HepG2 (cell line): Measurements from ENCODE around the gene CA12. TPM values are rescaled to one million over a fixed set of nuclear protein-coding genes. Genes with fewer than 3 reads are reported as not detected.

Experiments used
- ATAC-seq: fragments of 200-7000 bp; cut with Tn5 transposase; 3 replicates; pipeline ENCODE4 v1.9.1; 2020; ENCODE audit warnings: mild to moderate bottlenecking, moderate library complexity
- BruUV-seq: library from RNA; stranded (reverse); fragments of 400-500 nt; replicated peaks from 2 replicates; lab custom pipeline; 2021; lab: Mats Ljungman, UMichigan
- CTCF ChIA-PET: fragments of 300-600 bp; formaldehyde crosslinking; extraction: SDS; loops from one replicate; lab custom pipeline; 2021; ENCODE audit warnings: low total read pairs, inconsistent platforms, low intra/inter-chr PET ratio; lab: Yijun Ruan, JAX
- POLR2A ChIA-PET: fragments of 350-600 bp; sonication (Branson Sonifier 250); formaldehyde crosslinking; loops from one replicate; lab custom pipeline; 2020; ENCODE audit warnings: antibody characterized with exemption, inconsistent platforms; lab: Yijun Ruan, JAX
- DNase-seq: peaks from one replicate; pipeline ENCODE4 v3.0.0-alpha.2; 2015; ENCODE audit warnings: low spot score
- FAIRE-seq: peaks from 3 replicates; lab custom pipeline; 2011; peaks lifted over from hg19 to GRCh38; lab: Jason Lieb, UNC
- H2AFZ ChIP-seq: one replicate; pipeline ENCODE4 v1.6.1; 2011; ENCODE audit warnings: low read length, inconsistent platforms
- H3K27ac ChIP-seq: fragments of 300-600 bp; 3 replicates; pipeline ENCODE4 v1.8.0; 2011; ENCODE audit warnings: mixed run types, mild to moderate bottlenecking, mixed read lengths, low read length, inconsistent platforms; ENCODE audit not compliant: insufficient read depth; ENCODE audit errors: extremely low read length
- H3K27me3 ChIP-seq, 2 experiments: fragments of 200-600 bp in 1 of 2; 2 replicates in 1 of 2; 3 replicates in 1 of 2; pipeline versions ENCODE4 v1.6.0 to v1.8.0; 2011; ENCODE audit warnings: low read length in 2 of 2, mild to moderate bottlenecking in 2 of 2, moderate library complexity in 2 of 2, inconsistent platforms in 1 of 2; ENCODE audit not compliant: insufficient read depth in 2 of 2, control insufficient read depth in 1 of 2
- H3K36me3 ChIP-seq, 2 experiments: fragments of 200-600 bp in 1 of 2; replicated peaks in 1 of 2; 2 replicates in 1 of 2; 3 replicates in 1 of 2; pipeline versions ENCODE4 v1.5.1 to v1.8.0; 2011; ENCODE audit warnings: low read length in 2 of 2, inconsistent platforms in 1 of 2; ENCODE audit not compliant: insufficient read depth in 2 of 2, control insufficient read depth in 1 of 2
- H3K4me1 ChIP-seq: 2 replicates; pipeline ENCODE4 v1.5.1; 2012; ENCODE audit warnings: low read length, inconsistent platforms; ENCODE audit not compliant: insufficient read depth
- H3K4me2 ChIP-seq: 2 replicates; pipeline ENCODE4 v1.6.0; 2011; ENCODE audit warnings: low read depth, low read length, inconsistent platforms
- H3K4me3 ChIP-seq, 3 experiments: fragments of 200-600 bp in 1 of 3; sonication (generic), shearing (Covaris generic) in 1 of 3; replicated peaks in 1 of 3; 2 replicates each; pipeline ENCODE4 v1.5.1; 2011 to 2016; ENCODE audit warnings: low read length in 3 of 3, inconsistent platforms in 2 of 3, low read depth in 2 of 3, mild to moderate bottlenecking in 2 of 3, control low read depth in 1 of 3, mixed read lengths in 1 of 3; ENCODE audit not compliant: insufficient read depth in 1 of 3
- H3K79me2 ChIP-seq: one replicate; pipeline ENCODE4 v1.6.1; 2011; ENCODE audit warnings: low read length, inconsistent platforms; ENCODE audit not compliant: insufficient read depth
- H3K9ac ChIP-seq: 2 replicates; pipeline ENCODE4 v1.6.0; 2011; ENCODE audit warnings: mild to moderate bottlenecking, low read depth, low read length, inconsistent platforms; ENCODE audit not compliant: insufficient read depth
- H3K9me3 ChIP-seq: 2 replicates; pipeline ENCODE4 v1.5.1; 2012; ENCODE audit warnings: mild to moderate bottlenecking, low read length
- H4K20me1 ChIP-seq: 2 replicates; pipeline ENCODE4 v1.6.0; 2011; ENCODE audit warnings: inconsistent platforms, mild to moderate bottlenecking, low read length, moderate library complexity; ENCODE audit not compliant: insufficient read depth
- CHCHD3 ChIP-seq: sonication (generic); formaldehyde crosslinking; IDR thresholded peaks from 2 replicates; pipeline ENCODE4 v1.8.0; 2022; ENCODE audit warnings: mild to moderate bottlenecking, missing genetic modification reagents, moderate library complexity
- CSRNP1 ChIP-seq: sonication (generic); formaldehyde crosslinking; IDR thresholded peaks from 2 replicates; pipeline ENCODE4 v1.8.1; 2023; ENCODE audit warnings: mild to moderate bottlenecking, missing genetic modification reagents
- ZBTB2 ChIP-seq: sonication (generic); formaldehyde crosslinking; IDR thresholded peaks from 2 replicates; pipeline ENCODE4 v1.8.0; 2022; ENCODE audit warnings: low read depth, missing genetic modification reagents
- ZBTB34 ChIP-seq: sonication (generic); formaldehyde crosslinking; IDR thresholded peaks from 2 replicates; pipeline ENCODE4 v1.8.0; 2022; ENCODE audit warnings: mild to moderate bottlenecking, missing genetic modification reagents
- ZNF558 ChIP-seq: sonication (generic); formaldehyde crosslinking; IDR thresholded peaks from 2 replicates; pipeline ENCODE4 v1.9.0; 2022; ENCODE audit warnings: mild to moderate bottlenecking, missing genetic modification reagents, borderline replicate concordance
- ZNF775 ChIP-seq: sonication (generic); formaldehyde crosslinking; IDR thresholded peaks from 2 replicates; pipeline ENCODE4 v1.4.0; 2020; ENCODE audit warnings: missing genetic modification reagents, mild to moderate bottlenecking, moderate library complexity, borderline replicate concordance
- WGBS: methylation state at CpG from one replicate; pipeline ENCODE4 v1.1.6; 2017; ENCODE audit warnings: low lambda C conversion rate; 5-methylcytosine and 5-hydroxymethylcytosine counted together
- in situ Hi-C: cut with HindIII; loops from 2 replicates; pipeline ENCODE4 v1.10.0; 2017; ENCODE audit warnings: low pct_unique_long_range_greater_than_20kb; ENCODE audit not compliant: extremely low pct_ligation_motif_present
- intact Hi-C: fragments of 100-400 bp; cut with micrococcal nuclease; formaldehyde crosslinking; loops from one replicate; pipeline ENCODE4 v1.10.0; 2022; ENCODE audit not compliant: unreplicated experiment
- polyA plus RNA-seq, 8 experiments: library from polyadenylated mRNA; depleted of rRNA in 3 of 8; stranded (reverse) in 7 of 8; unstranded in 1 of 8; fragments of >200 nt; fragmentation: Illumina TruSeq in 4 of 8; extraction: Trizol in 4 of 8; gene quantifications; 2 replicates each; pipeline versions ENCODE4 v1.2.1 to v1.2.3, GENCODE V29; 2011 to 2016; ENCODE audit warnings: low read depth in 4 of 8, missing spikeins in 1 of 8, mixed read lengths in 1 of 8; ENCODE audit not compliant: insufficient read depth in 1 of 8
- total RNA-seq, 5 experiments: library from RNA; depleted of rRNA; stranded (reverse); fragments of >200 nt; fragmentation: Illumina TruSeq; extraction: Trizol; gene quantifications; 2 replicates each; pipeline ENCODE4 v1.2.3, GENCODE V29; 2016; ENCODE audit warnings: low read depth in 1 of 5

CA12 gene
- total and polyA plus RNA-seq, 2 of the 13 experiments (the other 11 are each of a cell fraction or from before 2014, with no cell fraction given): 0.07 to 0.20 TPM

- no peak for DNase-seq
- 38% methylated on average over 6 of the region's 6 CpGs for WGBS
- Histone ChIP-seq H3K4me3 (no peak overlapping the region), H3K79me2 (no peaks in the 10 kb centered on the region)
- TF ChIP-seq CSRNP1 (CRISPR knock-in tag) (no peak), ZBTB2 (CRISPR knock-in tag) (no peak), ZNF775 (CRISPR knock-in tag) (no peak), ZBTB34 (CRISPR knock-in tag) (no peak), ZNF558 (CRISPR knock-in tag) (no peak), CHCHD3 (CRISPR knock-in tag) (no peak)
- TF ChIP-seq, all 625 proteins: peak for 0
- Histone ChIP-seq H3K36me3 (no peaks in the 10 kb centered on the region), H3K9ac (no peak overlapping the region), H3K4me1 (no peaks in the 10 kb centered on the region), H4K20me1 (no peaks in the 10 kb centered on the region), H3K27ac (no peak overlapping the region), H2AFZ (no peak overlapping the region), H3K4me2 (no peak overlapping the region), H3K9me3 (no peaks in the 10 kb centered on the region), H3K27me3 (peaks cover 0 to 1% of the 10 kb centered on the region in 2 experiments; a peak in 1 of 5 replicates)
- ATAC-seq: no peak
- ChIA-PET POLR2A (no interaction called here), CTCF (no interaction called here)
- no TSS peak for BruUV-seq
- no peak for FAIRE-seq
- in situ Hi-C loops: no loop called here
- intact Hi-C loops: no loop called here
Observed at GRCh38 chr15:63347074-63347857, 34.4 kb downstream of the CA12 start.
